ENCODE measurements around the gene MEF2C.
"Not testable (repeated sequence)": the region's sequence is repeated elsewhere in the genome, so short reads cannot be mapped to it uniquely, and the experiment has no call there.

MEF2C gene

GRCh38 chr5:88883059-88883835 is at the start of gene MEF2C:
MEF2C (minus strand) TSS chr5:88883184; CDS start chr5:88823788, 59,396 bp downstream.
- DNase-seq (ENCODE audit: low spot score): peak; percentile 84

- no peak for DNase-seq (ENCODE audit: low spot score)
Measured at GRCh38 chr5:88932541-88932940, 49.6 kb upstream of the MEF2C start.

GRCh38 chr5:88930335-88930734 is 47.4 kb upstream of the MEF2C start:
- no peak for DNase-seq (ENCODE audit: low spot score)

GRCh38 chr5:88929385-88929784 is 46.4 kb upstream of the MEF2C start:
- no peak for DNase-seq (ENCODE audit: low spot score)

GRCh38 chr5:88926774-88927173 is 43.8 kb upstream of the MEF2C start:
- no peak for DNase-seq (ENCODE audit: low spot score)

GRCh38 chr5:88925692-88926490 is 42.9 kb upstream of the MEF2C start:
- DNase-seq (ENCODE audit: low spot score): no peak

GRCh38 chr5:88924330-88924657 is 41.3 kb upstream of the MEF2C start:
- DNase-seq (ENCODE audit: low spot score): no peak

GRCh38 chr5:88923623-88924329 is 40.8 kb upstream of the MEF2C start:
- DNase-seq (ENCODE audit: low spot score): no peak

- not testable (repeated sequence) for DNase-seq (ENCODE audit: low spot score)
Measured at GRCh38 chr5:88912743-88913142, 29.8 kb upstream of the MEF2C start.

GRCh38 chr5:88911059-88911572 is 28.1 kb upstream of the MEF2C start:
- not testable (repeated sequence) for DNase-seq (ENCODE audit: low spot score)

GRCh38 chr5:88904478-88904877 is 21.5 kb upstream of the MEF2C start:
- DNase-seq (ENCODE audit: low spot score): not testable (repeated sequence)

GRCh38 chr5:88903966-88904365 is 21.0 kb upstream of the MEF2C start:
- not testable (repeated sequence) for DNase-seq (ENCODE audit: low spot score)

GRCh38 chr5:88901077-88901476 is 18.1 kb upstream of the MEF2C start:
- DNase-seq (ENCODE audit: low spot score): not testable (repeated sequence)

GRCh38 chr5:88899096-88899737 is 16.2 kb upstream of the MEF2C start:
- DNase-seq (ENCODE audit: low spot score): no peak

- no peak for DNase-seq (ENCODE audit: low spot score)
Measured at GRCh38 chr5:88897748-88898147, 14.8 kb upstream of the MEF2C start.

- no peak for DNase-seq (ENCODE audit: low spot score)
Measured at GRCh38 chr5:88895681-88896501, 12.9 kb upstream of the MEF2C start.

- no peak for DNase-seq (ENCODE audit: low spot score)
Measured at GRCh38 chr5:88892669-88893068, 9.7 kb upstream of the MEF2C start.

GRCh38 chr5:88890070-88890781 is 7.2 kb upstream of the MEF2C start:
- no peak for DNase-seq (ENCODE audit: low spot score)

GRCh38 chr5:88889189-88890069 is 6.4 kb upstream of the MEF2C start:
- DNase-seq (ENCODE audit: low spot score): no peak

- DNase-seq (ENCODE audit: low spot score): no peak
Measured at GRCh38 chr5:88888848-88889188, 5.8 kb upstream of the MEF2C start.
